Endothelial cell of umbilical vein (primary cell): Measurements from ENCODE around the gene SDK2. TPM values are rescaled to one million over a fixed set of nuclear protein-coding genes. Genes with fewer than 3 reads are reported as not detected.

Experiments used
- BruUV-seq: library from RNA; stranded (reverse); fragments of 400-500 nt; replicated peaks from 2 replicates; lab custom pipeline; 2021; lab: Mats Ljungman, UMichigan
- CTCF ChIA-PET: fragments of 300-600, 350-600 bp; sonication (Branson Sonifier 250); formaldehyde crosslinking; loops from one replicate; lab custom pipeline; 2021; ENCODE audit warnings: antibody characterized with exemption, inconsistent platforms; lab: Charles Lee
- POLR2A ChIA-PET: fragments of 300-600, 350-600 bp; sonication (Branson Sonifier 250); formaldehyde crosslinking; loops from one replicate; lab custom pipeline; 2021; ENCODE audit warnings: antibody characterized with exemption, inconsistent platforms; lab: Charles Lee
- DNase-seq: peaks from one replicate; pipeline ENCODE4 v3.0.0-alpha.2; 2011; ENCODE audit warnings: low read depth, low spot score
- FAIRE-seq: peaks from 2 replicates; lab custom pipeline; 2011; peaks lifted over from hg19 to GRCh38; lab: Jason Lieb, UNC
- H2AFZ ChIP-seq: 2 replicates; pipeline ENCODE4 v1.6.0; 2012; ENCODE audit warnings: low read depth, low read length, control low read depth, inconsistent platforms
- H3K27ac ChIP-seq: 2 replicates; pipeline ENCODE4 v1.5.1; 2011; ENCODE audit warnings: low read depth, mild to moderate bottlenecking, control low read depth, low read length, moderate library complexity; ENCODE audit not compliant: insufficient read depth
- H3K27me3 ChIP-seq, 2 experiments: 2 replicates each; pipeline versions ENCODE4 v1.6.0 to v1.6.1; 2011; ENCODE audit warnings: low read length in 2 of 2, mixed read lengths in 1 of 2; ENCODE audit not compliant: control insufficient read depth in 2 of 2, insufficient read depth in 2 of 2
- H3K36me3 ChIP-seq, 2 experiments: 2 replicates in 1 of 2; 3 replicates in 1 of 2; pipeline ENCODE4 v1.5.1; 2011; ENCODE audit warnings: low read length in 2 of 2, mild to moderate bottlenecking in 1 of 2, moderate library complexity in 1 of 2; ENCODE audit not compliant: control insufficient read depth in 2 of 2, insufficient read depth in 2 of 2; ENCODE audit errors: extremely low read depth in 1 of 2
- H3K4me1 ChIP-seq: 3 replicates; pipeline ENCODE4 v1.5.1; 2011; ENCODE audit warnings: mild to moderate bottlenecking, low read length; ENCODE audit not compliant: control insufficient read depth, insufficient read depth; ENCODE audit errors: extremely low read depth
- H3K4me2 ChIP-seq: 2 replicates; pipeline ENCODE4 v1.6.1; 2011; ENCODE audit warnings: low read length, control low read depth, mixed read lengths; ENCODE audit not compliant: insufficient read depth
- H3K4me3 ChIP-seq, 3 experiments: fragments of 200-600 bp in 1 of 3; sonication (generic), shearing (Covaris generic) in 1 of 3; replicated peaks in 1 of 3; 2 replicates each; pipeline ENCODE4 v1.5.1; 2011 to 2016; ENCODE audit warnings: control low read depth in 3 of 3, low read length in 3 of 3, mild to moderate bottlenecking in 2 of 3, inconsistent platforms in 1 of 3, low read depth in 1 of 3, moderate library complexity in 1 of 3; ENCODE audit not compliant: insufficient read depth in 1 of 3
- H3K79me2 ChIP-seq: 2 replicates; pipeline ENCODE4 v1.6.0; 2012; ENCODE audit warnings: low read length, inconsistent platforms; ENCODE audit not compliant: control insufficient read depth, insufficient read depth
- H3K9ac ChIP-seq: replicated peaks from 2 replicates; pipeline ENCODE3; 2011; ENCODE audit warnings: low read length, control low read depth; ENCODE audit not compliant: insufficient read depth; ENCODE audit errors: extremely low read depth
- H3K9me1 ChIP-seq: replicated peaks from 3 replicates; pipeline ENCODE4 v1.6.0; 2011; ENCODE audit warnings: mild to moderate bottlenecking, low read length; ENCODE audit not compliant: control insufficient read depth, insufficient read depth; ENCODE audit errors: extremely low read depth
- H3K9me3 ChIP-seq: replicated peaks from 2 replicates; pipeline ENCODE4 v1.5.1; 2012; ENCODE audit warnings: low read length, inconsistent platforms; ENCODE audit not compliant: control insufficient read depth, insufficient read depth
- H4K20me1 ChIP-seq: replicated peaks from 2 replicates; pipeline ENCODE3; 2011; ENCODE audit warnings: mild to moderate bottlenecking, low read length; ENCODE audit not compliant: control insufficient read depth, insufficient read depth; ENCODE audit errors: extremely low read depth
- CTCF ChIP-seq, 2 donors: IDR thresholded peaks; 1 replicate in 1 of 2; 2 replicates in 1 of 2; pipeline ENCODE4 v1.5.1; 2011; ENCODE audit warnings: low read length in 2 of 2, mild to moderate bottlenecking in 2 of 2, moderate library complexity in 2 of 2, control low read depth in 1 of 2, inconsistent platforms in 1 of 2, low read depth in 1 of 2; ENCODE audit not compliant: insufficient read depth in 1 of 2; ENCODE audit errors: extremely low read depth in 1 of 2
- FOS ChIP-seq: IDR thresholded peaks from 2 replicates; pipeline ENCODE4 v1.6.1; 2011; ENCODE audit warnings: mild to moderate bottlenecking, low read length, moderate library complexity, borderline replicate concordance; ENCODE audit not compliant: insufficient read depth
- JUN ChIP-seq: IDR thresholded peaks from 2 replicates; pipeline ENCODE4 v1.6.1; 2011; ENCODE audit warnings: borderline replicate concordance, low read depth; ENCODE audit not compliant: insufficient read length, insufficient read depth
- MYC ChIP-seq: IDR thresholded peaks from one replicate; pipeline ENCODE4 v1.6.1; 2011; ENCODE audit warnings: mild to moderate bottlenecking, low read depth, low read length
- POLR2AphosphoS5 ChIP-seq: IDR thresholded peaks from 2 replicates; pipeline ENCODE4 v1.6.1; 2012; ENCODE audit warnings: low read depth, mild to moderate bottlenecking, control low read depth, low read length, moderate library complexity; ENCODE audit not compliant: insufficient read depth
- dilution Hi-C: fragments of 300-500 bp; cut with MboI; formaldehyde crosslinking; loops from one replicate; pipeline ENCODE4 v1.15.0; 2019; ENCODE audit warnings: low sequenced_read_pairs; ENCODE audit not compliant: extremely low pct_ligation_motif_present
- intact Hi-C: fragments of 100-400 bp; cut with micrococcal nuclease; formaldehyde crosslinking; loops from one replicate; pipeline ENCODE4 v1.10.0; 2022
- polyA plus RNA-seq, 4 experiments: library from polyadenylated mRNA; depleted of rRNA in 3 of 4; stranded (reverse) in 3 of 4; unstranded in 1 of 4; fragments of >200 nt; gene quantifications; 2 replicates each; pipeline versions ENCODE4 v1.2.1 to v1.2.3, GENCODE V29; 2011 to 2012; ENCODE audit warnings: missing spikeins in 1 of 4
- total RNA-seq: library from RNA; stranded (reverse); gene quantifications from 2 replicates; pipeline ENCODE4 v1.2.3, GENCODE V29; 2021
- TF ChIP-seq, protein P1 (sequence below): IDR thresholded peaks from 2 replicates; pipeline ENCODE4 v1.6.1; 2011; ENCODE audit not compliant: insufficient read depth, insufficient read length

SDK2 gene
- total and polyA plus RNA-seq, 2 donors (not counting 3 experiments of a cell fraction or from before 2014, with no cell fraction given), result not detected

DNA sequence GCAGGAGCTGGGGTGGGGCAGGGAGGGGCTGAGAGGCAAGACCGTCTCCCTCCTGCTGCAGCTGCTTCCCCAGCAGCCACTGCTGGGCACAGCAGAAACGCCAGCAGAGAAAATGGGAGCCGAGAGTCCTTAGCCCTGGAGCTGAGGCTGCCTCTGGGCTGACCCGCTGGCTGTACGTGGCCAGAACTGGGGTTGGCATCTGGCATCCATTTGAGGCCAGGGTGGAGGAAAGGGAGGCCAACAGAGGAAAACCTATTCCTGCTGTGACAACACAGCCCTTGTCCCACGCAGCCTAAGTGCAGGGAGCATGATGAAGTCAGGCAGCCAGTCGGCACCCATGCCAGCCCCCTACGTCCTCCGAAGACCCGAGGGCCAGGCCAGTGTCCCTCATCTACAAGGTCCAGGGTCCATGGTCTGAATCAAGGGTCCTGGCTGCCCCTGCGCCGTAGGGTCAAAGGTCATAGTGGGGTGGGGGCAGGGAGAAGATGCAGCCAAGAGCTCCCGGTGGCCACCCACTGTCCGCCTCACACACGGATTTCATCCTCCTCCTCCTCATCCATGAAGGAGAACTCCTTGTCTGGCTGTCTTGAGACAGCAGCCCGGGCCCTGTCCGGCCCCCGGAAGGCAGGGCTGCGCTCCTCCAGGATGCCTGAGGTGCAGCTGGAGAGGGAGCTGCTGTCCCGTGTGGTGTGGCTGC lies 359.2 kb downstream of the SDK2 start:
- POLR2A ChIA-PET, result no interaction called here
- no peaks in the 10 kb centered on the region for H4K20me1 ChIP-seq
- TF ChIP-seq MYC (no peak), JUN (no peak), CTCF (IDR thresholded peaks at IDR 0.05; ENCODE audit: extremely low read depth in 1 of 2, insufficient read depth in 1 of 2, low read depth in 1 of 2, low read length in 2 of 2) (no peak), POLR2AphosphoS5 (no peak), FOS (no peak)
- TF ChIP-seq, protein P1, sequence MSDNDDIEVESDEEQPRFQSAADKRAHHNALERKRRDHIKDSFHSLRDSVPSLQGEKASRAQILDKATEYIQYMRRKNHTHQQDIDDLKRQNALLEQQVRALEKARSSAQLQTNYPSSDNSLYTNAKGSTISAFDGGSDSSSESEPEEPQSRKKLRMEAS, result no peak
- dilution Hi-C loops, result no loop called here
- H3K4me2 ChIP-seq, result no peak overlapping the region
- H3K27ac ChIP-seq, result no peak overlapping the region
- FAIRE-seq, result no peak
- H3K27me3 ChIP-seq, result no peaks in the 10 kb centered on the region
- H3K9me1 ChIP-seq, result no peaks in the 10 kb centered on the region
- H3K9me3 ChIP-seq, result no peaks in the 10 kb centered on the region
- peaks cover 6% of the 10 kb centered on the region for H3K4me1 ChIP-seq
- no peak overlapping the region for H3K4me3 ChIP-seq
- BruUV-seq, result no TSS peak
- H3K36me3 ChIP-seq, result peaks cover 0 to 8% of the 10 kb centered on the region in 2 experiments
- H2AFZ ChIP-seq, result no peak overlapping the region
- intact Hi-C loops, result no loop called here
- DNase-seq, result no peak
- H3K9ac ChIP-seq, result no peak overlapping the region
- peaks cover 17% of the 10 kb centered on the region for H3K79me2 ChIP-seq
- CTCF ChIA-PET, result no interaction called here
